ENCODE data around the gene CNOT6L. TPM values are rescaled to one million over a fixed set of nuclear protein-coding genes. Genes with fewer than 3 reads are reported as not detected.
"Not testable (repeated sequence)": the region's sequence is repeated elsewhere in the genome, so short reads cannot be mapped to it uniquely, and the experiment has no call there.

The CNOT6L gene
- total and polyA plus RNA-seq, 2 experiments from 2014 or later: 6.5 to 10.6 TPM

DNA sequence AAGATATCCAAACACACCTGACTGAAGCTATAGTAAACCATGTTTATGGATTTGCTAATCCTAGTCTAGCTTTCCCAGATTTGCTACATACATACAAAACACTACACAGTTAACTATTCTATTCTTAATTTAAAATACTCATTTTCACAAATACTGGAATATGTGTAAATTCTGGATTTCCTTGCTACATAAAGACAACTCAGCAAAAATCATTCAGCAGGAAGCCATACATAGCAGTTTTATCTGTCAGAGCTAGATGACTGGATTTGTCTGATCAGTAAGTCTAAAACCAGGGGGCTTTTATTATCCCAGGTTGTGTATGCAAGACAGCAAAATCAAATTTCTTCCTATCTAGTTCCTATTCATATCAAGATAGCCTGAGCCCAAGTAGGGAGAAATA, 98.1 kb downstream of the CNOT6L start:
- TF ChIP-seq CTCF (IDR thresholded peaks at IDR 0.05; ENCODE audit: low read depth, low read length): no peak
- no peak for DNase-seq (ENCODE audit: low read depth in 1 of 2, low spot score in 1 of 2)
- Histone ChIP-seq H3K27me3 (no peaks in the 10 kb centered on the region), H3K36me3 (peaks cover 3% of the 10 kb centered on the region), H3K9me3 (ENCODE audit: low read depth) (no peaks in the 10 kb centered on the region), H3K4me1 (ENCODE audit: low read depth) (no peaks in the 10 kb centered on the region), H3K27ac (no peak overlapping the region), H3K4me3 (no peak overlapping the region)

GRCh38 chr4:77718500-77718899, 100.7 kb downstream of the CNOT6L start:
- H3K4me3 ChIP-seq; H3K36me3 ChIP-seq; H3K9me3 ChIP-seq (ENCODE audit: low read depth); H3K27me3 ChIP-seq; H3K27ac ChIP-seq: not testable (repeated sequence)
- peak in 1 of 2 donors; percentile 7 for DNase-seq (ENCODE audit: low read depth in 1 of 2, low spot score in 1 of 2)
- H3K4me1 ChIP-seq (ENCODE audit: low read depth): peaks cover 12% of the 10 kb centered on the region

GRCh38 chr4:77715414-77716290, 103.5 kb downstream of the CNOT6L start:
- no peaks in the 10 kb centered on the region for H3K27me3 ChIP-seq
- H3K9me3 ChIP-seq (ENCODE audit: low read depth): no peaks in the 10 kb centered on the region
- peaks cover 17% of the 10 kb centered on the region for H3K4me1 ChIP-seq (ENCODE audit: low read depth)
- no peak overlapping the region for H3K4me3 ChIP-seq
- DNase-seq (ENCODE audit: low read depth in 1 of 2, low spot score in 1 of 2): no peak
- H3K27ac ChIP-seq: no peak overlapping the region
- TF ChIP-seq CTCF (IDR thresholded peaks at IDR 0.05; ENCODE audit: low read depth, low read length): no peak
- no peaks in the 10 kb centered on the region for H3K36me3 ChIP-seq

DNA sequence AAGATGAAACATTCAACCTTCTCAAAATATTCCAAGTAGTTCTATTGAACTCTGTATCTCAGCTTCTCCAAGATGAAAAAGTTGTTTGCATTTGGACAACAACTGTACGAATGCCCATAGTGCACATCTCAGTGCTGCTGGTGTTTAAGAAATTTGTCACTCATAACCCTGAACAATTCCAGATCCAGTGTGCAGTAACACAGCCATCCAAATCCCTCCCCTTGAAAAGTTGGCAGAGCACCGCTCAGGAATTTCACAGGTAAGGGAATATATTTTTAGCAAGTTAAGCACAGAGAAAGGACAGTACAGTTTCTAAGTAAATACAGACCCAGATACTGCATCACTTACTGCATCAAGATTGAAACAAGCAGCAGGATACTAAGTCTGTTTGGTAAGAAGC, 104.7 kb downstream of the CNOT6L start:
- TF ChIP-seq CTCF (IDR thresholded peaks at IDR 0.05; ENCODE audit: low read depth, low read length): no peak
- DNase-seq (ENCODE audit: low read depth in 1 of 2, low spot score in 1 of 2): no peak
- Histone ChIP-seq H3K36me3 (no peaks in the 10 kb centered on the region), H3K9me3 (ENCODE audit: low read depth) (no peaks in the 10 kb centered on the region), H3K27me3 (no peaks in the 10 kb centered on the region), H3K4me1 (ENCODE audit: low read depth) (peaks cover 17% of the 10 kb centered on the region), H3K4me3 (no peak overlapping the region), H3K27ac (peak overlapping the region; percentile 27)

GRCh38 chr4:77713884-77714283, 105.3 kb downstream of the CNOT6L start:
- Histone ChIP-seq H3K36me3 (no peaks in the 10 kb centered on the region), H3K27me3 (no peaks in the 10 kb centered on the region), H3K9me3 (ENCODE audit: low read depth) (no peaks in the 10 kb centered on the region), H3K27ac (peak overlapping the region; percentile 25), H3K4me3 (no peak overlapping the region), H3K4me1 (ENCODE audit: low read depth) (peaks cover 17% of the 10 kb centered on the region)
- no peak for DNase-seq (ENCODE audit: low read depth in 1 of 2, low spot score in 1 of 2)
- TF ChIP-seq CTCF (IDR thresholded peaks at IDR 0.05; ENCODE audit: low read depth, low read length): no peak

- no peak overlapping the region for H3K4me3 ChIP-seq
- H3K27me3 ChIP-seq: no peaks in the 10 kb centered on the region
- no peaks in the 10 kb centered on the region for H3K36me3 ChIP-seq
- DNase-seq (ENCODE audit: low read depth in 1 of 2, low spot score in 1 of 2): no peak
- TF ChIP-seq CTCF (IDR thresholded peaks at IDR 0.05; ENCODE audit: low read depth, low read length): no peak
- H3K4me1 ChIP-seq (ENCODE audit: low read depth): peaks cover 17% of the 10 kb centered on the region
- no peak overlapping the region for H3K27ac ChIP-seq
- no peaks in the 10 kb centered on the region for H3K9me3 ChIP-seq (ENCODE audit: low read depth)
Observed at GRCh38 chr4:77712675-77713074, 106.5 kb downstream of the CNOT6L start.
